ENCODE results near the gene TPRG1.

DNA sequence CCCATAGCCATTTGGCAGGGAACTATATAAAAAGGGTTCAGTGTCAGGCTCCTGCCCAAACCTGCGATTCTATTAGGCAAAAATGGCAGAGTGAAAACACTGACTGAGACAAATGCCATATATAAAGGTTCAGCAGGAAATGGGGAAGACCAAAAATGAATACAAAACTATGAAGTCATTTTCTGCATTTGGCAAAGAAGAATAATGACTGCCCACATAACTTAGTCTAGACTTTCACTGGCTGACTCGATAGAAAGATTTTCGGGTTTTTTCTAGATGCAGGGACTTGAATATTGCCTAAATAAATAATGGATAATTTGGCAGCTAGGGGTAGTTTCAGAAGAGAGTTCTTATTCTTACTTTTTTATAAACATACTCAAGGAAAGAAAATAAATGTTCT, 178.0 kb downstream of the TPRG1 start:
- TF ChIP-seq EP300 (IDR thresholded peaks at IDR 0.05) (no peak), POLR2AphosphoS5 (IDR thresholded peaks at IDR 0.05) (no peak), POLR2A (IDR thresholded peaks at IDR 0.05; ENCODE audit: low read depth) (no peak)
- TF ChIP-seq, protein P1, sequence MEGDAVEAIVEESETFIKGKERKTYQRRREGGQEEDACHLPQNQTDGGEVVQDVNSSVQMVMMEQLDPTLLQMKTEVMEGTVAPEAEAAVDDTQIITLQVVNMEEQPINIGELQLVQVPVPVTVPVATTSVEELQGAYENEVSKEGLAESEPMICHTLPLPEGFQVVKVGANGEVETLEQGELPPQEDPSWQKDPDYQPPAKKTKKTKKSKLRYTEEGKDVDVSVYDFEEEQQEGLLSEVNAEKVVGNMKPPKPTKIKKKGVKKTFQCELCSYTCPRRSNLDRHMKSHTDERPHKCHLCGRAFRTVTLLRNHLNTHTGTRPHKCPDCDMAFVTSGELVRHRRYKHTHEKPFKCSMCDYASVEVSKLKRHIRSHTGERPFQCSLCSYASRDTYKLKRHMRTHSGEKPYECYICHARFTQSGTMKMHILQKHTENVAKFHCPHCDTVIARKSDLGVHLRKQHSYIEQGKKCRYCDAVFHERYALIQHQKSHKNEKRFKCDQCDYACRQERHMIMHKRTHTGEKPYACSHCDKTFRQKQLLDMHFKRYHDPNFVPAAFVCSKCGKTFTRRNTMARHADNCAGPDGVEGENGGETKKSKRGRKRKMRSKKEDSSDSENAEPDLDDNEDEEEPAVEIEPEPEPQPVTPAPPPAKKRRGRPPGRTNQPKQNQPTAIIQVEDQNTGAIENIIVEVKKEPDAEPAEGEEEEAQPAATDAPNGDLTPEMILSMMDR (IDR thresholded peaks at IDR 0.05) = no peak
